GM12801 (cell line): Measurements from ENCODE around the gene CLEC4D.
"Not testable (repeated sequence)": the region's sequence is repeated elsewhere in the genome, so short reads cannot be mapped to it uniquely, and the experiment has no call there.

ENCODE experiments used
- TF ChIP-seq, protein P1 (sequence below): IDR thresholded peaks from one replicate; pipeline ENCODE4 v1.5.1; 2011; ENCODE audit warnings: control low read depth; ENCODE audit not compliant: insufficient read length; ENCODE audit errors: extremely low read depth

Gene CLEC4D

DNA sequence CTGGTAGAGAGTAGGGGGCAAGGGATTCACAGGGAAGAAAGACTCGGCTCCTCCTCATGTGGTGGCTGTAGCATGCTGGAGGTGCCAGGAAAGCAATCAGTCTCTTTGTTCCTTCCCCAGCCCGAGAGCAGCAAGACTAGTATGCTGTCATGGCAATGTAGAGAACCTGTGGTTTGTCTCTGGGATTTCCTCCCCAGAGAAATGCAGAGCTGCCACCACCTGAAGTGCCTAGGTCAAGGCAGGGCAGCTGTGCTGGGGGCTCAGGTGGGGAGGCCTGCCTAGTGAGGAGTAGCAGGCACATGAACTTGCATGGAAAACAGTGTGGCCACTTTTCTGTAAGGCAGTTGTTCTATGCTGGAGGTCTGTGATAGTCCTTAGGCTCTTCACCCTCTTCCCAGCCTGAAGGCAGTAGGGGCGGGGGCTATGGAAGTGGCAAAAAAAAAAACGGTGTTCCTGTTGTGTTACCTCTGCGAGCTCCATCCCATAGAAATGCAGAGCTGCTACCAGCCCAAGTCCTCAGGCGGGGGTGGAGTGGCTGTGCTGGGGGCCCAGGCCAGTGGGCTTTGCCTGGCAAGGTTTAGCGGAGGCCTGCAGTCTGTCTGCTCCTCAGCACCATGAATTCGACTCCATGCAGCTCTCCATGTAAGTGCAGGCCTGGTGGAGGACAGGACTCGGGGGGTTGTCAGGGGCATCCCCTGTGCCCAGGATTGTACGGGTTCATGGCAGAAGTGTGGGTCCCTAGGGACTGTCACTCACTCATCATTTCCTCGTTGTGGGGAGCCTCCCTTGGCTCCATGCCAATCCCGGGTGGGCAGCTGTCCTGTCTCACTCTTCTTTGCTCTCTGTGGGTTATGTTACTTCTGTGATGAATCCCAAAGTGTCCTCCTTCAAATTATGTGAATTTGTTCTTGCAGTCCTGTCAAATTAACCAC is 4.1 kb upstream of the CLEC4D start:
- TF ChIP-seq, protein P1, sequence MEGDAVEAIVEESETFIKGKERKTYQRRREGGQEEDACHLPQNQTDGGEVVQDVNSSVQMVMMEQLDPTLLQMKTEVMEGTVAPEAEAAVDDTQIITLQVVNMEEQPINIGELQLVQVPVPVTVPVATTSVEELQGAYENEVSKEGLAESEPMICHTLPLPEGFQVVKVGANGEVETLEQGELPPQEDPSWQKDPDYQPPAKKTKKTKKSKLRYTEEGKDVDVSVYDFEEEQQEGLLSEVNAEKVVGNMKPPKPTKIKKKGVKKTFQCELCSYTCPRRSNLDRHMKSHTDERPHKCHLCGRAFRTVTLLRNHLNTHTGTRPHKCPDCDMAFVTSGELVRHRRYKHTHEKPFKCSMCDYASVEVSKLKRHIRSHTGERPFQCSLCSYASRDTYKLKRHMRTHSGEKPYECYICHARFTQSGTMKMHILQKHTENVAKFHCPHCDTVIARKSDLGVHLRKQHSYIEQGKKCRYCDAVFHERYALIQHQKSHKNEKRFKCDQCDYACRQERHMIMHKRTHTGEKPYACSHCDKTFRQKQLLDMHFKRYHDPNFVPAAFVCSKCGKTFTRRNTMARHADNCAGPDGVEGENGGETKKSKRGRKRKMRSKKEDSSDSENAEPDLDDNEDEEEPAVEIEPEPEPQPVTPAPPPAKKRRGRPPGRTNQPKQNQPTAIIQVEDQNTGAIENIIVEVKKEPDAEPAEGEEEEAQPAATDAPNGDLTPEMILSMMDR, result no peak

DNA sequence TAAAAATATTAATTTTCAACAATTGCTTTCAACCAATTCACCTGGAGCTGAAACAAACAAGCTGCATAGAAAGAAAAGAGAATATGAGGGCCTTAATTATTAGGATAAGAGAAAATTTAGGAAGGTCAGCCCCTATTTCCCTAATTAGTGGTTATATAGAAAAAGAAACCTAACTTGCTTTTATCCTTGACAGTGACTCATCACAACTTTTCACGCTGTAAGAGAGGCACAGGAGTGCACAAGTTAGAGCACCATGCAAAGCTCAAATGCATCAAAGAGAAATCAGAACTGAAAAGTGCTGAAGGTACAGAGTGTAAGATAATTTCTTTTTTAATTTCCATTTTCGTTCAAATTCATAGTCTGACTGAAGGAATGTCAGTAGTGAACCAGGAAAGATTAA is 4.7 kb downstream of the CLEC4D start:
- TF ChIP-seq, protein P1, result no peak

DNA sequence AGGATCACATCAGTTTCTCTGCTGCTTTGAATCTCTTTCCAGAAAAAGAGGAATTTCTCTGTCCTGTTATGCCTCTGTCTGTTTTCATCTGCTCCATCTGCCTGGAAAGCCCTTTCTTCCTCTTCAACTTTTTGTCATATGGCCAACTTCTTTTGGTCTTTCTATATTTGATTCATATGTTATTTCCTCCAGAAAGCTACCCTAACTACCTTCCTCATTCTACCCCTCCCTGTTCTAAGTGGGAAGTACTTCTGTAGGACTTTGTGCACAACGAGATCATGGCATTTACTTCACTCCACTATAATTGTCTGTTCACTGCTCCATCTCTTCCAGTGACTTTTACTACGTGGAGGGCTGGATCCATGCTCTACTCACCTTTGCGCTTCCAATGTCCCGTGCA is 5.9 kb downstream of the CLEC4D start:
- TF ChIP-seq, protein P1, result no peak

DNA sequence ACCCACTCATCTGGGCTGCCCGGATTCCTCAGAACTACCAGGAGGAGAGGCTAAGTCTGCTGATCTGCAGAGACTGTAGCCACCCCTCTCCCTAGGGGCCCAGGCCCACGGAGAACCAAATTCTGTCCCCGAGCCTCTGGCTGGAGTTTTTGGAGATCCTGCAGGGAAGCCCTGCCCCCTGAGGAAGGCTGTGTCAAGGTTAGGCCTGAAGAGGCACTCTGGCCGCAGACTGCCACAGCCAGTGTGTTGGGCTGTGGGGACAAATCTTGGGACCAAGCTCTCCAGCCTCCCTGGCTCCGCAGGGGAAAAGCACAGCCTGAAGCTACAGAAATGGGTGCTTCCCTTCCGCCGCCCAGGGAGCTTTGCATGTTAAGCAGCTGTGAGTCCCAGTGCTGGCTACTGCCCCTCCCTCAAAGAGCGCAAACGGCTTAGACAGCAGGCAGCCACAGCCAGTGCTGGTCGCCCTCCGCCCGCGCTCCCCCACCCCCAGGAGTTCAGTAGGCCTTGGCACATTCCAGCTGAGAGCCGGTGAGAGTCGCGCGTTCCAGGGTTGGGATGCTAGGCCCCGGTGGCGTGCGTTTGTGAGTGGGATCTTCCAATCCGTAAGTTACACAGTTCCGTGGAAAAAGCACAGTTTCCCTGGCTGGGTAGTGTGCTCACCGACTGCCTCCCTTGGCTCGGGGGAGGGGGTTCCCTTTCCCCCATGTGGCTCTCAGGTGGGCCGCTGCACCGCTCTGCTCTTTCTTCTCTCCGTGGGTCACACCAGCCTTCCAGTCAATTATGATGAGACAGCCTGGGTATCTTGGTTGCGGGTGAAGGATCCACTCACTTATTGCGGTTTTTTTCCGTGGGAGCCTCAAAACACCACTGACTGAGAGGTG is 14.2 kb downstream of the CLEC4D start:
- TF ChIP-seq, protein P1, result no peak

DNA sequence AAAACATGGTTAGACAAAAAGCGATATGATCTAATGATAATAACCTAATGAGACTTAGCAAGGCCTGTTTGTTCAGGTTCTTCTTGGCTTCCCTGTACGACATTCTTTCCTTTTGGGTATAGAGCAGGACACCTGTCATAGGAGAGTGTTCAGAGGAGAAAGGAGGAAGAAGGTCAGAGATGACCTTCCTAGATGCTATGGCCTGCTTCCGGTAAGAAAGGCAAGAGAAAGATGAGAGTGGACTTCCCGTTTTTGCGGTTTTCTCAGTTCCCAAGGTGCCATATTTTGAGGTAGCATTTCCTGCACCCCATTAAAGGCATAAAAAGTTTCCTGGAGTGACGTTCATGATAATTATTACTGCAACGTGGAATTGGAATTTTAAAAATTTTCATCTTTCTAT is 18.7 kb downstream of the CLEC4D start:
- TF ChIP-seq, protein P1, result no peak

DNA sequence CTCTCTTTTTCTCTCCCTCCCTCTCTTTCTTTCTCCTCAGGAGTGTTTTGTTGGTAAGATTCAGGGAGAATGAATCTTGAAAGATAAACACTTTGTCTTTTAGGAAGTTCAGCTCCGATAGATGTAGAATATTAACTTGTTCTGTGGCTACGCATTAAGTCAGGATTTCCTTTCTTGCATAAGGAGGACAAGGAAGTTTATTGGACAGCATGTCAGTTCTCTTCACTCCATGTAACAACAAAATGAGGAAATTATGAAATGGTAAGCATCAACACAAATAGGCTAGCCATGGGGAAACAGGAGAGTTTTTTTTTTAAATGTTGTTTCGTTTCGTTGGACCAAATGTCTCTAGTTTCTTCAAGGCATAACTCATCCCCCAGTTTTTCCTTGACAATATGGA is 27.5 kb downstream of the CLEC4D start, which contains the start of gene CLEC4E:
CLEC4E (minus strand) TSS at position 75 of the 400 bp plus-strand sequence. CDS start 108 bp downstream, outside the sequence.
- TF ChIP-seq, protein P1, result not testable (repeated sequence)

DNA sequence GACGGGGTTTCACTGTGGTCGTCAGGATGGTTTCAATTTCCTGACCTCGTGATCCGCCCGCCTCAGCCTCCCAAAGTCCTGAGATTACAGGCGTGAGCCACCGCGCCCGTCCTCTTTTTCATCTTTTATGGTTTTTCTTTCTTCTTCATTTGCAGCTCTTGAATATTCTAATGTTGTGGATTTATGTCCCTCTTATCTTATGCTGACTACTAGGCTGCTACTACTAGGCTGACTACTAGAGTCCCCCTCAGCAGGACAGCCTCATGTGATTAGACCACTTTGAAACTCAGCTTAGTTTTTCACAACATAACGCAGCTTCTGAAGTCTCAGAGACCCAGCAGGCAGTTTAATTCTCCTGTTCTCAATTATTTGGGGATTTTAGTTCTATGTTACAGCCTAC is 28.3 kb downstream of the CLEC4D start:
- TF ChIP-seq, protein P1, result no peak
